ENCODE measurements around the gene MSANTD1.

DNA sequence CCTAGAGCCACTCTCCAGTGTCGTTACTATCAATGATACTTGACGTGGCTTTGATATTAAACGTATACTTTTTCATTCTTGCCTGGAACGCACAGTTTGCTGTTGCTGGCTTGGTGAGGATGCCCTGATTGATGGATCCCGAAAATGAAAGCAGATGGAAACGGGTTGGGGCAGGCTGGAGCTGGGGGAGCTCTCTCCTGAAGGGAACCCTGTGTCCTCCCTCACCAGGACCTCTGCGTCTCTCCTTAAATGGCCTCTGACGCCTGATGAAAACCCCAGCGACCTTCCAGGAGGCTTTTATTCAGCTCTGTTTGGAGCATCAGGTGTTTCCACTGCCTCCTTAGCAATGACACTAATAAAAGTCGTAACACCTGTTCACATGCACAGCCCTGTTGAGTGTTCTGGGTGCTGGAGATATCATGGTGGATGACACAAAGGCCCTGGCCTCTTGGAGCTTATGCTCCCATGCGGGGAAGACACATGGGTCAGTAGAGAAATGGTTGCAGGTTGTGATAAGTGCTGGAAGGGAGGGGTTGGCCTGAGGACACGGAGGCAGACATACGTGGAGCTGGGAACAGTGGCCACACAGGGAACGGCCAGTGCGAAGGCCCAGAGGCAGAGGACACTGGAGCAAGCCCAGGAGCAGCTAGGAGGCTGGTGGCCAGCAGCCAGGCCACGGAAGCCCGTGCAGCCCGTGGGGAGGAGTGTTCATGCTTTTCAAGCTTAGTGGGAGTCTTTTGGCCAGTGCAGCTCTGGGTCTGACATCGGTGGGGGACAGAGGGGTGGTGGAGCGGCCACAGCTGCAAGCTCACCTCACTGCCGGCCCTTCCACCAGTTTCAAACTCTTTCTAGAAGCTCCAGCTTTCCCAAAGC lies 7.5 kb downstream of the MSANTD1 start:
- no peak for TF ChIP-seq POLR2A (IDR thresholded peaks at IDR 0.05)
- TF ChIP-seq, protein P1, sequence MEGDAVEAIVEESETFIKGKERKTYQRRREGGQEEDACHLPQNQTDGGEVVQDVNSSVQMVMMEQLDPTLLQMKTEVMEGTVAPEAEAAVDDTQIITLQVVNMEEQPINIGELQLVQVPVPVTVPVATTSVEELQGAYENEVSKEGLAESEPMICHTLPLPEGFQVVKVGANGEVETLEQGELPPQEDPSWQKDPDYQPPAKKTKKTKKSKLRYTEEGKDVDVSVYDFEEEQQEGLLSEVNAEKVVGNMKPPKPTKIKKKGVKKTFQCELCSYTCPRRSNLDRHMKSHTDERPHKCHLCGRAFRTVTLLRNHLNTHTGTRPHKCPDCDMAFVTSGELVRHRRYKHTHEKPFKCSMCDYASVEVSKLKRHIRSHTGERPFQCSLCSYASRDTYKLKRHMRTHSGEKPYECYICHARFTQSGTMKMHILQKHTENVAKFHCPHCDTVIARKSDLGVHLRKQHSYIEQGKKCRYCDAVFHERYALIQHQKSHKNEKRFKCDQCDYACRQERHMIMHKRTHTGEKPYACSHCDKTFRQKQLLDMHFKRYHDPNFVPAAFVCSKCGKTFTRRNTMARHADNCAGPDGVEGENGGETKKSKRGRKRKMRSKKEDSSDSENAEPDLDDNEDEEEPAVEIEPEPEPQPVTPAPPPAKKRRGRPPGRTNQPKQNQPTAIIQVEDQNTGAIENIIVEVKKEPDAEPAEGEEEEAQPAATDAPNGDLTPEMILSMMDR (IDR thresholded peaks at IDR 0.05) = no peak
- TF ChIP-seq EP300 (IDR thresholded peaks at IDR 0.05) = no peak

All from ovary (tissue), 3 donors.